ENCODE measurements around the gene BRD9.

BRD9 gene

GRCh38 chr5:886036-886435 is 6.6 kb downstream of the BRD9 start:
- DNase-seq (ENCODE audit: low read depth) = no peak
- TF ChIP-seq MYC (IDR thresholded peaks at IDR 0.05; ENCODE audit: low read depth, low read length) = no peak
- no peak for TF ChIP-seq CTCF (IDR thresholded peaks at IDR 0.05; ENCODE audit: low read depth, low read length)
- no peak for TF ChIP-seq POLR2A (IDR thresholded peaks at IDR 0.05; ENCODE audit: extremely low read depth, insufficient read length)
- TF ChIP-seq, protein P1, sequence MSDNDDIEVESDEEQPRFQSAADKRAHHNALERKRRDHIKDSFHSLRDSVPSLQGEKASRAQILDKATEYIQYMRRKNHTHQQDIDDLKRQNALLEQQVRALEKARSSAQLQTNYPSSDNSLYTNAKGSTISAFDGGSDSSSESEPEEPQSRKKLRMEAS (IDR thresholded peaks at IDR 0.05; ENCODE audit: low read depth, low read length) = no peak
- H3K4me3 ChIP-seq (ENCODE audit: low read depth, low read length) = no peak overlapping the region

- DNase-seq (ENCODE audit: low read depth) = no peak
- H3K4me3 ChIP-seq (ENCODE audit: low read depth, low read length) = no peak overlapping the region
- no peak for TF ChIP-seq POLR2A (IDR thresholded peaks at IDR 0.05; ENCODE audit: extremely low read depth, insufficient read length)
- no peak for TF ChIP-seq MYC (IDR thresholded peaks at IDR 0.05; ENCODE audit: low read depth, low read length)
- TF ChIP-seq CTCF (IDR thresholded peaks at IDR 0.05; ENCODE audit: low read depth, low read length) = no peak
- TF ChIP-seq, protein P1 (IDR thresholded peaks at IDR 0.05; ENCODE audit: low read depth, low read length) = no peak
These were observed 7.1 kb downstream of the BRD9 start for GRCh38 chr5:885529-885928.

GRCh38 chr5:885127-885442 is 7.5 kb downstream of the BRD9 start:
- DNase-seq (ENCODE audit: low read depth) = no peak
- TF ChIP-seq CTCF (IDR thresholded peaks at IDR 0.05; ENCODE audit: low read depth, low read length) (no peak), MYC (IDR thresholded peaks at IDR 0.05; ENCODE audit: low read depth, low read length) (no peak), POLR2A (IDR thresholded peaks at IDR 0.05; ENCODE audit: extremely low read depth, insufficient read length) (no peak)
- TF ChIP-seq, protein P1 (IDR thresholded peaks at IDR 0.05; ENCODE audit: low read depth, low read length) = no peak
- H3K4me3 ChIP-seq (ENCODE audit: low read depth, low read length) = no peak overlapping the region

DNA sequence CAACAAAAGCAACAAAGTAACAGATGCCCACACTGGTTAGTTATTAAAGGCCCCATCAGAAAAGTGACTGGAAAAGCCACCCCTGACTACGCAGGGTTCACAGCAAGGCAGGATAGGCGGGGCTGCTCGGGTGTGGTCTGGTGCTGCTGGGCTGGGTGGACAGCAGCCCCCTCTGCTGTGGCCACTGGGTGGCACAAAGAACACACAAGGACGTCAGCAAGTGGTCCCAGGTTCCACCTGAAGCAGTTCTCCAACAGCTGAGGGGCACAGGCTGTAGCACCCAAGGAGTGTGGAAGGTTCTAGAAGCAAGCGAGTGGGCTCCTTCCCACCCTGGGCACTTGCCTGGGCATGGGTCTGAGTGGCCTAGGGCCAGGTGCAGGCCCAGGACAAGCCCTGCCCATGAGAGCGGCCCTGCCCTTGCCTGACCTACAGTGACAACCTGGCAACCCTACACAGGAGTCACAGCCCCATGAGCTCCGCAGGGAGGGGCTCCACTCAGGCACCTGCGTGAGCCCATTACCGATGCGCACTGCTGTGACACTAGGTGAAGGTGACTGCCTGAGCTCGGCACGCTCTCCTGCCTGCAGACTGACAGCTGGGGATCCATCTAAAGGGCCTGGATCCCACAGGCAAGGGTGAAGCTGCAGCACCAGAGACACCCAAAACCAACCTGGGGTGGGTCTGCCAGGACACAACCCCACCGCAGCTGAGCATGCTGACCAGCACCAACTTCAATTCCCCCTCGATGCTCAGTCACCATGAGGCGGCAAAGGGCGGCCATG is 8.1 kb downstream of the BRD9 start:
- H3K4me3 ChIP-seq (ENCODE audit: low read depth, low read length) = no peak overlapping the region
- no peak for DNase-seq (ENCODE audit: low read depth)
- TF ChIP-seq MYC (IDR thresholded peaks at IDR 0.05; ENCODE audit: low read depth, low read length) (no peak), CTCF (IDR thresholded peaks at IDR 0.05; ENCODE audit: low read depth, low read length) (no peak), POLR2A (IDR thresholded peaks at IDR 0.05; ENCODE audit: extremely low read depth, insufficient read length) (no peak)
- TF ChIP-seq, protein P1 (IDR thresholded peaks at IDR 0.05; ENCODE audit: low read depth, low read length) = no peak

DNA sequence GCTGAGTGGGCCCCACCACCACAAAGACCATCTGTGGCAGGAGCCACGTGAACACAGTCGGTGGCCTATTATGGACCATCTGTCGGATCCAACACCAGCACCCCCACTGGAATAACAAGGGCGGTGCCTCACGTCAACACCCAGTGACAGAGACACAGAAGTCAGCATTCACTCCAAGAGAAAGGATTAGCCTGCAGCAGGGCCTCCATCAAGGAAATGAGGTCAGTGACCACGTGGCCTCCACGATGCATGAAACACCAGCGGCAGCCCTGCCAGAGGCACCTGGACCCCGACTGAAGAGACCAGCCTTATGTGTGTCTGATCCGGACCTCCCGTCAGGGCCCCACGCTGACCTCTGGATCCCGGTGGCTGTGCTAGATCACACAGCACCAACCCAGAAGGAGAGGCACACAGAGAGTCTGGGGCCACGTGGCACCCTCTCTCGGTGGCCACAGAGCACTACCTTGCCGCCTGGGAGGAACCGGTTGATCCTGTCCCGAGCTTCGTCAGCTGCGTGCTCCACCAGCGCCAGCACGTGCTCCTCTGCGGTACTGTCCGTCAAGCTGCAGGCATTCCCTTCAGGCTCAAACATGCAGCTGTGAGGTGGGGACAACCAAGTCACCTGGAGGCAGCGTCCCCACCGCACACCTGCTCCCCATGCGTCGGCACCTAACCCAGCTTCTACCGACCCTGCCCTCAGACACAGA is 9.0 kb downstream of the BRD9 start:
- H3K4me3 ChIP-seq (ENCODE audit: low read depth, low read length) = no peak overlapping the region
- TF ChIP-seq POLR2A (IDR thresholded peaks at IDR 0.05; ENCODE audit: extremely low read depth, insufficient read length) (no peak), CTCF (IDR thresholded peaks at IDR 0.05; ENCODE audit: low read depth, low read length) (no peak), MYC (IDR thresholded peaks at IDR 0.05; ENCODE audit: low read depth, low read length) (no peak)
- TF ChIP-seq, protein P1 (IDR thresholded peaks at IDR 0.05; ENCODE audit: low read depth, low read length) = no peak
- no peak for DNase-seq (ENCODE audit: low read depth)

Measured in NB4 (cell line).